Superior temporal gyrus (tissue), 1 donor: ENCODE results near the gene TRAK2.

Experiments used
- DNase-seq: peaks from one replicate; pipeline ENCODE4 v3.0.0-alpha.2; 2016; ENCODE audit errors: extremely low spot score

Gene TRAK2

GRCh38 chr2:201361078-201361733 is 90.1 kb downstream of the TRAK2 start:
- DNase-seq, result no peak

- DNase-seq, result no peak
These were observed 91.0 kb downstream of the TRAK2 start for GRCh38 chr2:201360256-201360655.

- DNase-seq, result no peak
These were observed 92.6 kb downstream of the TRAK2 start for GRCh38 chr2:201358684-201359083.

- no peak for DNase-seq
These were observed 94.0 kb downstream of the TRAK2 start, which contains the start of gene FLACC1 for GRCh38 chr2:201357221-201357620. Gene FLACC1 (minus strand): TSS chr2:201357345. CDS start chr2:201351404, 5,941 bp downstream.

GRCh38 chr2:201353116-201353515 is 98.1 kb downstream of the TRAK2 start:
- DNase-seq, result no peak

- DNase-seq, result no peak
These were observed 100.4 kb downstream of the TRAK2 start for GRCh38 chr2:201350879-201351278.

GRCh38 chr2:201349601-201350000 is 101.7 kb downstream of the TRAK2 start:
- DNase-seq, result no peak

- no peak for DNase-seq
These were observed 102.5 kb downstream of the TRAK2 start for GRCh38 chr2:201348758-201349157.

- no peak for DNase-seq
These were observed 104.1 kb downstream of the TRAK2 start for GRCh38 chr2:201347138-201347537.

- no peak for DNase-seq
These were observed 105.5 kb downstream of the TRAK2 start for GRCh38 chr2:201345625-201346213.

GRCh38 chr2:201344663-201345366 is 106.4 kb downstream of the TRAK2 start:
- DNase-seq, result no peak

GRCh38 chr2:201343559-201343958 is 107.7 kb downstream of the TRAK2 start:
- DNase-seq, result no peak

- no peak for DNase-seq
These were observed 108.3 kb downstream of the TRAK2 start for GRCh38 chr2:201342923-201343322.

GRCh38 chr2:201329409-201329808 is 121.8 kb downstream of the TRAK2 start:
- DNase-seq, result no peak

- no peak for DNase-seq
These were observed 123.6 kb downstream of the TRAK2 start for GRCh38 chr2:201327678-201328077.
